Mammary microvascular endothelial cell (primary cell): ENCODE measurements around the gene MRPS18B. TPM values are rescaled to one million over a fixed set of nuclear protein-coding genes. Genes with fewer than 3 reads are reported as not detected.

ENCODE experiments used
- total RNA-seq: library from RNA; depleted of rRNA; stranded (reverse); fragments of >200 nt; gene quantifications from 2 replicates; pipeline ENCODE4 v1.2.3, GENCODE V29; 2015

MRPS18B gene
- total RNA-seq: 55.8 and 57.7 TPM in 2 replicates

DNA sequence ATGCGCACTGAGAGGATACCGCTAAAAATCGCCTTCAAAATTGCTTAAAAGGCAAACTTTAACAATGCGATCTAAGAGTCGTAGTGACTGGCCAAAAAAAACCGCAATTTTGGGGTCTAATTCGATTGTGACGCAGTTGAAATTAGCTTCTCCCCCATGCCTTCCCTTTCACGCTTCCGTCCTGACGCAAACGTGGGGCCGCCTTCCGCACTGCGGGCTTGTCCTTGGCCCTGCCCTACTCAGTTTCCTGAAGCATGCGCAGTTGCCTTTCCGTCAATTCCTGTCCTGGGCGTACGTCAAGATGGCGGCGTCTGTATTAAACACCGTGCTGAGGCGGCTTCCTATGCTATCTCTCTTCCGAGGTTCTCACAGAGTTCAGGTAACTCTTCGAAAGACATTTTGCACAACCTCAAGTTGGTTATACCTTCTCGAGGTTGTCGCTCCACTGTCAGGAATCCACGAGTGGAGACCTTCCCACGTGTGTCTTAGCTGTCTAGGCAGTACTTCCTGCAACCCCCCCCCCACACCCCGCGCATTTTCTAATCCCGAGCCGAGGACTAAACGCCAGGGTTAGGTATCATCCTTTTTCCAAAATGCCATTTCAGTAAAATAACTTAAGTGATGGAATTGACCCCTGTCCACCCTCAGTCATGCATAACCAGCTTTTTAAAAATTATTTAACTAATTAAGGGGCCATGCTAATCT, at the start of gene MRPS18B:
Gene MRPS18B (plus strand): TSS at position 276 of the 705 bp plus-strand sequence. CDS start 26 bp downstream, at position 302.

DNA sequence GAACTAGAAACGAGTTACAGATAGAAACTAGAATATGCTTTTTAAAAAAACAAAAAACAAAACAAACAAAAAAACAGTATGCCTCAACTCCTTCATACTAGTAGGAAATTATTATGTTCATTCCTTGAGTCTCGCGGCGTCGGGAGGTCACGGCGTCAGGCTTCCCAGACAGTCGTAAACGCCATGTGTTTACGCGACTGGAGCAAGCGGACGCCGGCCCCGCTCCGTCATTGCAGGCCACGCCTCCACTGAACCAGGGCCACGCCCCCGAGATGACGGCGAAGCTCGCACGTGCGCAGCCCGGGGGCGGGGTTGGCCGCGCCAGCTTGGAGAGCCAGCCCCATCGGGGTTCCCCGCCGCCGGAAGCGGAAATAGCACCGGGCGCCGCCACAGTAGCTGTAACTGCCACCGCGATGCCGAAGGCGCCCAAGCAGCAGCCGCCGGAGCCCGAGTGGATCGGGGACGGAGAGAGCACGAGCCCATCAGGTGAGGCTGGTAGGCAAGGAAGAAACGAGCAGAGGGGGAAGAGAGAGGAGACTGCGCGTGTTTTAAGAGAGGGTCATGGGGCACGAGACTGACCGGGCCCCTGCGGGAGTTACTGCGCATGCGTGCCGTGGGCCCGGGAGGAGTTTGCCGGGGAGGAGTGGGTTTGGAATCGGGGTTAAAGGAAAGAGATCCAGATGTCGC, 46.4 kb upstream of the MRPS18B start, which contains the start of gene ABCF1:
Gene ABCF1 (plus strand): TSS at position 368 of the 687 bp plus-strand sequence. CDS start 46 bp downstream, at position 414.

DNA sequence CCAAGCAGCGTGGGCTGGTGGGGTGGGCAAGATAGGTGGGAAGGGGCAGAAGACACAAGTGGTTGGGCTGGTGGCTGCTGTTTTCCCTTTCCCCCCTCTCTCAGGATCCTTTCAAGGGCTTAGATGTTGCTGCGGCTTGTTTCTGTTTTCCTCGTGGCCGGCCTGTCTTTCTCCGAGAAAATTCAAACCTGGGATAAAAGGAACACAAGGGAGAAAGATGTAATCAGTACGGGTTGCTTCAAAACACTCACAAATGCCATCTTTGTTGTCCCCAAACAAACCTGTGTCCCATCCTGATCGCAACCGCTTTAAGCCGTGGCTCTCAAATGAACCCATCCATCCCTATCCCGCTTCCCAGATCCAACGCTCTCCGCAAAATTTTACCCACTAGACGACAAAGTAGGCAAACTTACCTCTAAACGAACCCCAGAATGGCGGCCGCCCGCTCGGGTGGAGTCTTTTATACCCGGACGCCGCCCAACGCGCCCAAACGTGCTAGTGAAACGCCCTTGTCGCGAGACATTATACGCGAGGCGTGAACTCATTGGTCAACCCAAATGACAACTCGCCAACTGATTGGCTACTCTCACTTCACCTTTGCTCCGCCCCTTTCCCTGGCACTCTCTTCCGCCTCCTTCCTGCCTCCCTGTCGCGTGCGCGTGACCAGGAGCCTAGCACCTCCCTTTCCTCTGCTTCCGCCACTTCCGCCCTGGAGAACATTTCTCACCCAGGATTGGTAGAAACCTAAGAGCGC, 652 bp upstream of the MRPS18B start, which contains the start of gene PPP1R10:
Gene PPP1R10 (minus strand): TSS at position 433 of the 754 bp plus-strand sequence. CDS start 7,299 bp downstream, outside the sequence.

DNA sequence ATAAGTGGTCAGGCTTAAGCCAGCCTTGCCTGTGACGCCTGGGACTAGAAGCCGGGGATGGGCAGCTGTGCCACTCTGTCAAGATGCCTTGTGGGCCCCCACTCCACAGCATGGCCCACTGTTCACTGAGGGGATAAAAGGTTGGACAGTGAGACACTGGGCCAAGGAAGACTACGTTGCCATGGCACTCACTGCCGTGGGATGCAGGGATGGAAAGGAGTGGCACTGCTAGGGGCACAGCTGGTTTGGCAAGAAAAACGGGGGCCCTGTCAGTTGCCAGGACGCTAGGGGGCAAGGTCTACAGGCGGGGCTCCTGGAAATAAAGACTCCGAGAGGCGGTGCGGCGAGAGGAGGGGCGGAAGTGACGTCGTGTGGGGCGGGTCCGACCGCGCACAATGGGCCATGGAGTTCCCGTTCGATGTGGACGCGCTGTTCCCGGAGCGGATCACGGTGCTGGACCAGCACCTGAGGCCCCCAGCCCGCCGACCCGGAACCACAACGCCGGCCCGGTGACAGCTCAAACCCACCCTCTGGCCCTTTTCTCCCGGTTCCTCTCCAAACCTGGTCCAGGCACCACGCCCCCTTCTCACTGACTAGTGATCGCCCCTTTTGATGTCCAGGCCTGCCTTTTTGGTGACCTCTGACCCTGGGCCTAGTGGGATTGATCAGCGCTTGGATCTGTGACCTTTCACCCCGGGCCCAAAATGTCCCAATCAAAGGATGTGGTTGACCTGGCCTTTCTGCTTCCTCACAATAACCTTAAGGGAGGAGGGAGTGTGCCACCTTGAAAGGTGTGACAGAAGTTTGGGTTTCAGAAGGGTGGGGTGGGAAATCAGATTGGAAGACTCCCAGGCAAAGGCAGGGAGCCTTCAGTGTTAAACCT, 9.1 kb downstream of the MRPS18B start, which contains the start of gene ATAT1:
Gene ATAT1 (plus strand): TSS at position 391 of the 883 bp plus-strand sequence.

DNA sequence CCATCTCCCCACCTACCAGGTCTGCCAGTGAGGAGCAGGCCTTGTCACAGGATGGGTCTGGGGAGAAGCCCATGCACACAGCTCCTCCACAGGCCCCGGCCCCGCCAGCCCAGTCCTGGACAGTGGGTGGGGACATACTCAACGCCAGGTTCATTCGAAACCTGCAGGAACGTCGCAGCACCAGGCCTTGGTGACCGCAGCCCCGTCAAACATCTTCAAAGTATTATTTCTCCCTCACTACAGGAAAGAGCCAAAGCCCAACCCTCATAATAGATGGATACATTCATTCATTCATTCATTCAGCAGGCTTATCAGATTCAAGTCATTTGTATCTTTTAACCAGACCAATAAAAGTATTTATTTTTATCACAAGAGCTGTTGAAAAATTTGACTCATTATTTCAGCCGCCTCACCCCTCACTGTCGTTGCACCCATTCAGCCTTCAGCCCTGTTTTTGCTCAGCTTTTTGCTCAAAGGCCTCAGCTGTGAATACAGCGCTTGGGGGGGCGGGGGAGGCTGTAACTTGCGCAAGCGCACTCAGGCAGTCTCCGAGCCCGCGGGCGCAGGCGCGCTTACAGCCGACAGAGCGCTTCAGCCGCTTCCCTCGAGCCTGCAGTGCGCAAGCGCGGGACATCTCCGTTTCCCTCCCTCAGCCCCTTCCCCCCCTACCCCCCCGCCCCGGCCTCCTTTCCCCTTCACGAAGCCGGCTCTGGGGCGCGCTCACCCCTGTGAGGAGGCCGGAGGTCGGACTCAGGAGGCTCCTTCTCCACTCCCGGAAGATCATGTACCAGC, 29.0 kb downstream of the MRPS18B start, which contains the start of gene C6orf136:
Gene C6orf136 (plus strand): TSS at position 684 of the 792 bp plus-strand sequence. CDS start 99 bp downstream, at position 783.

DNA sequence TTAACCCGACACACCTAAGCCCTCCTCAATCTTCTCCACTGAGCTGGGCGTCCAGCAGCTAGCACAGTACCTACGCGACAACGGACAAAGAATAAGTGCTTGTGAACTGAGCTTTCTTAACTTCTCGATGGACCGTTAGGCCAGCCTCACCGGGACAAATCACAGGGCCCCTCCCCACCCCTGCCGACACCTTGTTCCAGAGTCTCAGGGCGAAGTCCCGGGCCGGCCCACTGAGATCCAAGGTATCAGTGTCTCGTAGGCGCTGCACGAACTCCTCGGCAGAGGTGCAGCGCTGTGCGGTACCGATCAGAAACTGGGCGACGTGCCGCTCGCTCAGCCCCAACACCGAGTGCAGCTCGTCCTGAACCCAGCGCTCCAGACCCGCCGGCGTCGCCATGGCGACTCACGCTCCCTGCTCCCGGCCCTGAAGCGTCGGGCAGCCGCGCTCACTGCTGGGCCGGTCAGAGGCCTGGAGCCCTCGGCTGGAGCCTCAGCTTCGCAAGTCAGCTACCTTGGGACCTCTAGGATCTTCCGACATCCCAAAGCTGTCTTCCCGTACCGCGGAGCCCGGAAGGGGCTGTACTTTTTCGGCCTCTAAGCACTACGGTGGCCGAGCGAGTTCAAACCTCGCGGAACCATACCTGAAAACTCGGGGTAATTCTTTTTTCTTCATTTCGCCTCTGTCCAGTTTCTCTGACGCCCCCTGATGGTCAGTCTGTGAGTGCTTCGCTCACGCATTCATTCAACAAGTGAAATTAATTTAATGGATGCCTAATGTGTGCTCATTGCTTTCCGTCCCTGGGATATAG, 55.0 kb downstream of the MRPS18B start, which contains the start of gene DHX16:
Gene DHX16 (minus strand): TSS at position 562 of the 809 bp plus-strand sequence. CDS start 165 bp downstream, at position 397.

Other genes with a start within 250 kb of the MRPS18B start
- 591 and 594 TPM in 2 replicates for gene HLA-E, start 128.3 kb upstream of the MRPS18B start, total RNA-seq
- gene GNL1, start 61.4 kb upstream of the MRPS18B start, total RNA-seq: 33.2 and 40.0 TPM in 2 replicates
- 1.9 and 5.6 TPM in 2 replicates for gene PRR3, start 60.5 kb upstream of the MRPS18B start, total RNA-seq
- gene ABCF1, start 46.4 kb upstream of the MRPS18B start, total RNA-seq: 48.7 and 53.4 TPM in 2 replicates
- 21.8 and 24.0 TPM in 2 replicates for gene PPP1R10, start 597 bp upstream of the MRPS18B start, total RNA-seq
- 2.9 and 6.0 TPM in 2 replicates for gene ATAT1, start 9.0 kb downstream of the MRPS18B start, total RNA-seq
- 7.7 and 8.0 TPM in 2 replicates for gene C6orf136, start 29.3 kb downstream of the MRPS18B start, total RNA-seq
- 31.8 and 36.3 TPM in 2 replicates for gene DHX16, start 55.2 kb downstream of the MRPS18B start, total RNA-seq
- gene PPP1R18, start 68.8 kb downstream of the MRPS18B start, total RNA-seq: 78.3 and 93.0 TPM in 2 replicates
- gene NRM, start 73.1 kb downstream of the MRPS18B start, total RNA-seq: 18.4 and 18.5 TPM in 2 replicates
- gene MDC1, start 99.4 kb downstream of the MRPS18B start, total RNA-seq: 12.4 and 12.5 TPM in 2 replicates
- gene TUBB, start 102.5 kb downstream of the MRPS18B start, total RNA-seq: 1,014 and 1,183 TPM in 2 replicates
- 138 and 156 TPM in 2 replicates for gene FLOT1, start 124.8 kb downstream of the MRPS18B start, total RNA-seq
- gene IER3, start 126.7 kb downstream of the MRPS18B start, total RNA-seq: 72.1 and 91.5 TPM in 2 replicates